Measurements from ENCODE around the gene FHIT. TPM values are rescaled to one million over a fixed set of nuclear protein-coding genes. Genes with fewer than 3 reads are reported as not detected.
"Not testable (repeated sequence)": the region's sequence is repeated elsewhere in the genome, so short reads cannot be mapped to it uniquely, and the experiment has no call there.

Gene FHIT
- total RNA-seq, 1 experiment from 2014 or later = 9.8 TPM

DNA sequence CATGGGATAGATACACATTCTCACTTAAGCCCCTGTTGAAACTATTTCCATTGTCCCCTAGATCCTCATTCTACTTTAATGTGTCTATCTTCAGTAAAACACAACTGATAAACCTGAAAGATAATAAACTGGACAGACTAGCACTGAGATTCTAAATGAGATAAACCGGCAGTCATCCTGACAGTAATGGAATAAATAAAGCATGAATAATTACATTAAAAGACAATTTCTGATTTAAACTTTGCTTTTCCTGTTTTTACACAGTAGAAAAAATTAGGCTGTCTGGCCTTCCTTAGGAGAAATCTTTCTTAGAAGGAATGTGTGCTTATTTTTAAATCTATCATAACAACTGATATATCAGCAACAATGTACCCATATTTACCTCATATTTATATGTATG lies 232.4 kb downstream of the FHIT start:
- BruUV-seq (replicated peaks) = no TSS peak
- POLR2A ChIA-PET (ENCODE audit: unreplicated experiment) = no interaction called here
- no peak overlapping the region for H2AFZ ChIP-seq
- no peaks in the 10 kb centered on the region for H3K4me1 ChIP-seq (replicated peaks; ENCODE audit: insufficient read depth)
- H3K9me3 ChIP-seq (ENCODE audit: insufficient read depth, low read depth) = no peaks in the 10 kb centered on the region
- no peaks in the 10 kb centered on the region for H3F3A ChIP-seq (ENCODE audit: insufficient read depth, low read depth)
- no peaks in the 10 kb centered on the region for H4K20me1 ChIP-seq (ENCODE audit: insufficient read depth)
- intact Hi-C loops (cut with micrococcal nuclease; ENCODE audit: unreplicated experiment) = no loop called here
- TF ChIP-seq, protein P1, sequence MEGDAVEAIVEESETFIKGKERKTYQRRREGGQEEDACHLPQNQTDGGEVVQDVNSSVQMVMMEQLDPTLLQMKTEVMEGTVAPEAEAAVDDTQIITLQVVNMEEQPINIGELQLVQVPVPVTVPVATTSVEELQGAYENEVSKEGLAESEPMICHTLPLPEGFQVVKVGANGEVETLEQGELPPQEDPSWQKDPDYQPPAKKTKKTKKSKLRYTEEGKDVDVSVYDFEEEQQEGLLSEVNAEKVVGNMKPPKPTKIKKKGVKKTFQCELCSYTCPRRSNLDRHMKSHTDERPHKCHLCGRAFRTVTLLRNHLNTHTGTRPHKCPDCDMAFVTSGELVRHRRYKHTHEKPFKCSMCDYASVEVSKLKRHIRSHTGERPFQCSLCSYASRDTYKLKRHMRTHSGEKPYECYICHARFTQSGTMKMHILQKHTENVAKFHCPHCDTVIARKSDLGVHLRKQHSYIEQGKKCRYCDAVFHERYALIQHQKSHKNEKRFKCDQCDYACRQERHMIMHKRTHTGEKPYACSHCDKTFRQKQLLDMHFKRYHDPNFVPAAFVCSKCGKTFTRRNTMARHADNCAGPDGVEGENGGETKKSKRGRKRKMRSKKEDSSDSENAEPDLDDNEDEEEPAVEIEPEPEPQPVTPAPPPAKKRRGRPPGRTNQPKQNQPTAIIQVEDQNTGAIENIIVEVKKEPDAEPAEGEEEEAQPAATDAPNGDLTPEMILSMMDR (conservative IDR thresholded peaks at IDR 0.05) = no peak
- no peak for TF ChIP-seq EZH2 (IDR thresholded peaks at IDR 0.05; ENCODE audit: low read depth)
- H3K4me2 ChIP-seq = no peak overlapping the region
- CTCF ChIA-PET = no interaction called here
- H3K4me3 ChIP-seq = no peak overlapping the region
- no peaks in the 10 kb centered on the region for H3K79me2 ChIP-seq (ENCODE audit: low read depth)
- no peaks in the 10 kb centered on the region for H3K36me3 ChIP-seq (ENCODE audit: low read depth)
- no peaks in the 10 kb centered on the region for H3K27me3 ChIP-seq (ENCODE audit: insufficient read depth, low read depth)
- no peak overlapping the region for H3K27ac ChIP-seq
- H3K9me2 ChIP-seq (ENCODE audit: insufficient read depth) = no peaks in the 10 kb centered on the region
- no peak for DNase-seq

DNA sequence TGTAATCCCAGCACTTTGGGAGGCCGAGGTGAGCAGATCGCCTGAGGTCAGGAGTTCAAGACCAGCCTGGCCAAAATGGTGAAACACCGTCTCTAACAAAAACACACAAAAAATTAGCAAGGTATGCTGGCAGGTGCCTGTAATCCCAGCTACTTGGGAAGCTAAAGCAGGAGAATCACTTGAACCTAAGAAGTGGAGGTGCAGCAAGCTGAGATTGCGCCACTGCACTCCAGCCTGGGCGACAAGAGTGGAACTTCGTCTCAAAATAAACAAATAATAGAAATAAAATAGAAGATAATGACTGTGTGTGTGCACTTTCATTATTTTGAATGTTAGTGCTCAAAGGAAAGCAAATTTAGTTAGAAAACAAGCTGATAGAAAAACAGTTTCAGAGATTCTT lies 234.2 kb downstream of the FHIT start:
- DNase-seq; H3F3A ChIP-seq (ENCODE audit: insufficient read depth, low read depth); CTCF ChIA-PET; H3K79me2 ChIP-seq (ENCODE audit: low read depth); H3K4me3 ChIP-seq; H3K27me3 ChIP-seq (ENCODE audit: insufficient read depth, low read depth); POLR2A ChIA-PET (ENCODE audit: unreplicated experiment); H3K9me3 ChIP-seq (ENCODE audit: insufficient read depth, low read depth); BruUV-seq (replicated peaks); H3K36me3 ChIP-seq (ENCODE audit: low read depth); H3K9me2 ChIP-seq (ENCODE audit: insufficient read depth); intact Hi-C loops (cut with micrococcal nuclease; ENCODE audit: unreplicated experiment); H3K4me2 ChIP-seq; H3K4me1 ChIP-seq (replicated peaks; ENCODE audit: insufficient read depth); H4K20me1 ChIP-seq (ENCODE audit: insufficient read depth); H3K27ac ChIP-seq; H2AFZ ChIP-seq: not testable (repeated sequence)

DNA sequence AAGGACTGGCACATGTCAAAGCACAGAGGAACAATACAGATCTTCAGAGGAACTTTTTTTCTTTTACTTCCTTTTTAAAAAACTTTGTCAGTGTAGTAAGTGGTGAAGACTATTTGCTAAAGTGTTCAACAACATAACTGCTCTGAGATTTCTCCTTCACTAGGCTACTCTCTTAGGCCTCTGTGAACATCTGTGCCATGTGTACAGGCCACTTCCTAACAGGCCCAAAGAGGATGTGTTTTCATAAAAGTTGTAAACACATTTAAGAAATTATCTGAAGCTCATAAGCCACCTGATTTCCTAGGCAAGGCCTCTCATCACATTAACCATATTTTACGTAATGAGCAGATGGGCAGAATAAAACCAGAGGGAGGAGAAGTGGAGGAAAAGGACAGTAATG lies 235.4 kb downstream of the FHIT start:
- no peaks in the 10 kb centered on the region for H4K20me1 ChIP-seq (ENCODE audit: insufficient read depth)
- H3K4me3 ChIP-seq = no peak overlapping the region
- H2AFZ ChIP-seq = no peak overlapping the region
- no TSS peak for BruUV-seq (replicated peaks)
- H3K9me2 ChIP-seq (ENCODE audit: insufficient read depth) = no peaks in the 10 kb centered on the region
- H3K79me2 ChIP-seq (ENCODE audit: low read depth) = no peaks in the 10 kb centered on the region
- ChIA-PET CTCF (interaction anchor here (0.6 kb wide), 1 partner anchor 924 kb away, joined by 13 read pairs; no protein-coding TSS in a partner anchor), POLR2A (ENCODE audit: unreplicated experiment) (no interaction called here)
- no peaks in the 10 kb centered on the region for H3K9me3 ChIP-seq (ENCODE audit: insufficient read depth, low read depth)
- no peak for DNase-seq
- H3F3A ChIP-seq (ENCODE audit: insufficient read depth, low read depth) = no peaks in the 10 kb centered on the region
- no peaks in the 10 kb centered on the region for H3K27me3 ChIP-seq (ENCODE audit: insufficient read depth, low read depth)
- no peak overlapping the region for H3K27ac ChIP-seq
- no peaks in the 10 kb centered on the region for H3K4me1 ChIP-seq (replicated peaks; ENCODE audit: insufficient read depth)
- H3K36me3 ChIP-seq (ENCODE audit: low read depth) = no peaks in the 10 kb centered on the region
- TF ChIP-seq EZH2 (IDR thresholded peaks at IDR 0.05; ENCODE audit: low read depth) = no peak
- TF ChIP-seq, protein P1 (conservative IDR thresholded peaks at IDR 0.05) = no peak
- intact Hi-C loops (cut with micrococcal nuclease; ENCODE audit: unreplicated experiment) = no loop called here
- H3K4me2 ChIP-seq = no peak overlapping the region

DNA sequence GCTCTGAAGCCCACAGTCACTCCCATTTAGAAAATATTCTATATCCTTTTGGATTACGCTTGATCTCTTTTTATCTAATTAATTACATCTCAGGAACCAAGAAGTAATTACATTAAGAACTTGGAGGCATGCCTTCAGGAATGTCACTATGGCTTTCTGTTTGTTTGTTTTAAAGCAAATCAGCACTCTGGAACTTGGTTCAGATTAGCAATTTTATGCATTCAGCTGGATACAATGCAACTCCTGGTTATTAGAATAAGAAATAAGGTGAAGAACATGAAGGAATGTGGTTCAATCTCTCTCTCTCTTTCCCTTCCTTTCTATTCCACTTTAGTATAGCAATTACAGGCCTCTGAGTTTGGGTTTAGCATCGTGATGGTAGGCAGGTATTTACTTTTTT lies 235.8 kb downstream of the FHIT start:
- CTCF ChIA-PET = interaction anchor here (0.6 kb wide), 1 partner anchor 924 kb away, joined by 13 read pairs; no protein-coding TSS in a partner anchor

More for the DNA sequence above, 235.8 kb downstream of the FHIT start:
- H3K27me3 ChIP-seq (ENCODE audit: insufficient read depth, low read depth) = no peaks in the 10 kb centered on the region
- DNase-seq = no peak
- H2AFZ ChIP-seq = no peak overlapping the region
- H4K20me1 ChIP-seq (ENCODE audit: insufficient read depth) = no peaks in the 10 kb centered on the region
- no peak overlapping the region for H3K4me2 ChIP-seq
- no peaks in the 10 kb centered on the region for H3F3A ChIP-seq (ENCODE audit: insufficient read depth, low read depth)
- TF ChIP-seq, protein P1 (conservative IDR thresholded peaks at IDR 0.05) = no peak
- no peak for TF ChIP-seq EZH2 (IDR thresholded peaks at IDR 0.05; ENCODE audit: low read depth)
- no peaks in the 10 kb centered on the region for H3K79me2 ChIP-seq (ENCODE audit: low read depth)
- no peaks in the 10 kb centered on the region for H3K4me1 ChIP-seq (replicated peaks; ENCODE audit: insufficient read depth)
- H3K4me3 ChIP-seq = no peak overlapping the region
- no TSS peak for BruUV-seq (replicated peaks)
- H3K9me2 ChIP-seq (ENCODE audit: insufficient read depth) = no peaks in the 10 kb centered on the region
- H3K27ac ChIP-seq = no peak overlapping the region
- H3K36me3 ChIP-seq (ENCODE audit: low read depth) = no peaks in the 10 kb centered on the region
- H3K9me3 ChIP-seq (ENCODE audit: insufficient read depth, low read depth) = no peaks in the 10 kb centered on the region
- POLR2A ChIA-PET (ENCODE audit: unreplicated experiment) = no interaction called here
- intact Hi-C loops (cut with micrococcal nuclease; ENCODE audit: unreplicated experiment) = no loop called here

All from PC-9 (cell line).